Peyer's patch (tissue), 4 donors: ENCODE measurements around the gene MAD1L1.

Source experiments
- POLR2A ChIP-seq, 2 donors: fragments of 450-650 bp; IDR thresholded peaks; one replicate each; pipeline ENCODE4 v1.5.1; 2017; ENCODE audit warnings: antibody characterized with exemption in 2 of 2, mild to moderate bottlenecking in 2 of 2, moderate library complexity in 2 of 2
- TF ChIP-seq, protein P1 (sequence below), 6 experiments: fragments of 450-650 bp in 4 of 6; fragments of 200-600 bp in 2 of 6; sonication (generic) in 1 of 6; IDR thresholded peaks; one replicate each; pipeline ENCODE4 v1.5.1; 2017 to 2019; ENCODE audit warnings: antibody characterized with exemption in 6 of 6, mild to moderate bottlenecking in 3 of 6, moderate library complexity in 1 of 6

GRCh38 chr7:2078899-2079298 lies 153.8 kb downstream of the MAD1L1 start:
- TF ChIP-seq, protein P1, sequence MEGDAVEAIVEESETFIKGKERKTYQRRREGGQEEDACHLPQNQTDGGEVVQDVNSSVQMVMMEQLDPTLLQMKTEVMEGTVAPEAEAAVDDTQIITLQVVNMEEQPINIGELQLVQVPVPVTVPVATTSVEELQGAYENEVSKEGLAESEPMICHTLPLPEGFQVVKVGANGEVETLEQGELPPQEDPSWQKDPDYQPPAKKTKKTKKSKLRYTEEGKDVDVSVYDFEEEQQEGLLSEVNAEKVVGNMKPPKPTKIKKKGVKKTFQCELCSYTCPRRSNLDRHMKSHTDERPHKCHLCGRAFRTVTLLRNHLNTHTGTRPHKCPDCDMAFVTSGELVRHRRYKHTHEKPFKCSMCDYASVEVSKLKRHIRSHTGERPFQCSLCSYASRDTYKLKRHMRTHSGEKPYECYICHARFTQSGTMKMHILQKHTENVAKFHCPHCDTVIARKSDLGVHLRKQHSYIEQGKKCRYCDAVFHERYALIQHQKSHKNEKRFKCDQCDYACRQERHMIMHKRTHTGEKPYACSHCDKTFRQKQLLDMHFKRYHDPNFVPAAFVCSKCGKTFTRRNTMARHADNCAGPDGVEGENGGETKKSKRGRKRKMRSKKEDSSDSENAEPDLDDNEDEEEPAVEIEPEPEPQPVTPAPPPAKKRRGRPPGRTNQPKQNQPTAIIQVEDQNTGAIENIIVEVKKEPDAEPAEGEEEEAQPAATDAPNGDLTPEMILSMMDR (IDR thresholded peaks at IDR 0.05): no peak
- TF ChIP-seq POLR2A (IDR thresholded peaks at IDR 0.05): no peak
